Measurements from ENCODE around the gene CHST5. TPM values are rescaled to one million over a fixed set of nuclear protein-coding genes. Genes with fewer than 3 reads are reported as not detected.

CHST5 gene
- total and polyA plus RNA-seq, 2 donors (not counting 1 experiment from before 2014, with no cell fraction given), result under 0.01 TPM; not detected in 1

- Histone ChIP-seq H3K4me2 (ENCODE audit: extremely low read depth, insufficient read depth, low read length) (no peak overlapping the region), H3K4me3 (replicated peaks in 1 of 4; ENCODE audit: control extremely low read depth in 1 of 4, insufficient read depth in 1 of 4, low read depth in 3 of 4, low read length in 4 of 4) (no peak overlapping the region), H3K4me1 (ENCODE audit: control insufficient read depth, extremely low read depth, insufficient read depth, low read length) (peaks cover 4% of the 10 kb centered on the region), H4K20me1 (ENCODE audit: control insufficient read depth, extremely low read depth, insufficient read depth, low read length) (no peaks in the 10 kb centered on the region), H2AFZ (ENCODE audit: low read length) (no peak overlapping the region), H3K27ac (ENCODE audit: insufficient read depth, low read length) (no peak overlapping the region), H3K27me3 (ENCODE audit: control insufficient read depth, insufficient read depth, low read length) (no peaks in the 10 kb centered on the region), H3K9me3 (ENCODE audit: control insufficient read depth, insufficient read depth, low read depth, low read length) (no peaks in the 10 kb centered on the region), H3K36me3 (ENCODE audit: control insufficient read depth, insufficient read depth, low read length) (no peaks in the 10 kb centered on the region), H3K9ac (ENCODE audit: insufficient read depth, low read length) (no peak overlapping the region), H3K79me2 (ENCODE audit: control insufficient read depth, insufficient read depth, low read length) (no peaks in the 10 kb centered on the region)
- no peak for TF ChIP-seq CTCF (conservative IDR thresholded peaks at IDR 0.05 in 1 of 2, IDR thresholded peaks at IDR 0.05 in 1 of 2; ENCODE audit: low read depth in 1 of 2, low read length in 2 of 2)
- no peak for TF ChIP-seq EZH2 (IDR thresholded peaks at IDR 0.05; ENCODE audit: low read length, missing control alignments)
- no peak for DNase-seq (ENCODE audit: low read depth in 2 of 2)
Observed at GRCh38 chr16:75558846-75559401, 23.0 kb upstream of the CHST5 start.

- Histone ChIP-seq H3K4me3 (replicated peaks in 1 of 4; ENCODE audit: control extremely low read depth in 1 of 4, insufficient read depth in 1 of 4, low read depth in 3 of 4, low read length in 4 of 4) (peak overlapping the region in 3 of 4 experiments; percentile 71 to 79 (median 72)), H3K4me2 (ENCODE audit: extremely low read depth, insufficient read depth, low read length) (peak overlapping the region; percentile 68), H4K20me1 (ENCODE audit: control insufficient read depth, extremely low read depth, insufficient read depth, low read length) (no peaks in the 10 kb centered on the region), H3K79me2 (ENCODE audit: control insufficient read depth, insufficient read depth, low read length) (no peaks in the 10 kb centered on the region), H3K9ac (ENCODE audit: insufficient read depth, low read length) (no peak overlapping the region), H3K4me1 (ENCODE audit: control insufficient read depth, extremely low read depth, insufficient read depth, low read length) (peaks cover 4% of the 10 kb centered on the region), H3K36me3 (ENCODE audit: control insufficient read depth, insufficient read depth, low read length) (no peaks in the 10 kb centered on the region), H2AFZ (ENCODE audit: low read length) (peak overlapping the region; percentile 37), H3K27ac (ENCODE audit: insufficient read depth, low read length) (peak overlapping the region; percentile 87), H3K9me3 (ENCODE audit: control insufficient read depth, insufficient read depth, low read depth, low read length) (no peaks in the 10 kb centered on the region), H3K27me3 (ENCODE audit: control insufficient read depth, insufficient read depth, low read length) (no peaks in the 10 kb centered on the region)
- DNase-seq (ENCODE audit: low read depth in 2 of 2), result no peak
- TF ChIP-seq EZH2 (IDR thresholded peaks at IDR 0.05; ENCODE audit: low read length, missing control alignments) (no peak), CTCF (conservative IDR thresholded peaks at IDR 0.05 in 1 of 2, IDR thresholded peaks at IDR 0.05 in 1 of 2; ENCODE audit: low read depth in 1 of 2, low read length in 2 of 2) (no peak)
Observed at GRCh38 chr16:75556431-75556950, 20.6 kb upstream of the CHST5 start.

GRCh38 chr16:75555707-75556430 is 20.0 kb upstream of the CHST5 start, which contains the start of gene TMEM231:
Gene TMEM231, minus strand, starts transcription at chr16:75556252. Its CDS starts 43 bp downstream, at chr16:75556209.
- Histone ChIP-seq H4K20me1 (ENCODE audit: control insufficient read depth, extremely low read depth, insufficient read depth, low read length) (no peaks in the 10 kb centered on the region), H3K27me3 (ENCODE audit: control insufficient read depth, insufficient read depth, low read length) (no peaks in the 10 kb centered on the region), H3K9me3 (ENCODE audit: control insufficient read depth, insufficient read depth, low read depth, low read length) (no peaks in the 10 kb centered on the region), H3K4me2 (ENCODE audit: extremely low read depth, insufficient read depth, low read length) (peak within 1 kb of the TSS; percentile 68), H3K4me1 (ENCODE audit: control insufficient read depth, extremely low read depth, insufficient read depth, low read length) (peaks cover 4% of the 10 kb centered on the region), H3K4me3 (replicated peaks in 1 of 4; ENCODE audit: control extremely low read depth in 1 of 4, insufficient read depth in 1 of 4, low read depth in 3 of 4, low read length in 4 of 4) (peak within 1 kb of the TSS; percentile 71 to 79 (median 72)), H2AFZ (ENCODE audit: low read length) (peak within 1 kb of the TSS; percentile 88), H3K36me3 (ENCODE audit: control insufficient read depth, insufficient read depth, low read length) (no peaks in the 10 kb centered on the region), H3K79me2 (ENCODE audit: control insufficient read depth, insufficient read depth, low read length) (no peaks in the 10 kb centered on the region), H3K9ac (ENCODE audit: insufficient read depth, low read length) (peak within 1 kb of the TSS; percentile 81), H3K27ac (ENCODE audit: insufficient read depth, low read length) (peak within 1 kb of the TSS; percentile 87)
- TF ChIP-seq EZH2 (IDR thresholded peaks at IDR 0.05; ENCODE audit: low read length, missing control alignments), result no peak
- no peak for TF ChIP-seq CTCF (conservative IDR thresholded peaks at IDR 0.05 in 1 of 2, IDR thresholded peaks at IDR 0.05 in 1 of 2; ENCODE audit: low read depth in 1 of 2, low read length in 2 of 2)
- DNase-seq (ENCODE audit: low read depth in 2 of 2), result peak; percentile 92 to 93
